MM.1S (cell line): ENCODE data around the gene HACL1.

Experiments used
- DNase-seq: peaks from one replicate; pipeline ENCODE4 v3.0.0-alpha.2; 2015
- H2AFZ ChIP-seq: fragments of 300-600 bp; sonication (generic); 2 replicates; pipeline ENCODE4 v1.6.0; 2016; ENCODE audit warnings: antibody characterized with exemption, low read length
- H3F3A ChIP-seq: fragments of 300-600 bp; sonication (generic); 2 replicates; pipeline ENCODE4 v1.6.1; 2016; ENCODE audit warnings: mild to moderate bottlenecking, antibody characterized with exemption, low read length, moderate library complexity, mixed read lengths; ENCODE audit not compliant: insufficient read depth
- H3K27ac ChIP-seq: fragments of 300-600 bp; sonication (generic); 2 replicates; pipeline ENCODE4 v1.5.1; 2016; ENCODE audit warnings: mild to moderate bottlenecking, low read length
- H3K27me3 ChIP-seq: fragments of 300-600 bp; sonication (generic); replicated peaks from 2 replicates; pipeline ENCODE4 v1.6.0; 2016; ENCODE audit warnings: low read length; ENCODE audit not compliant: insufficient read depth
- H3K36me3 ChIP-seq: fragments of 300-600 bp; sonication (generic); replicated peaks from 2 replicates; pipeline ENCODE4 v1.6.1; 2016; ENCODE audit warnings: mild to moderate bottlenecking, low read length, mixed read lengths; ENCODE audit not compliant: insufficient read depth
- H3K4me1 ChIP-seq: fragments of 300-600 bp; sonication (generic); 2 replicates; pipeline ENCODE4 v1.6.1; 2016; ENCODE audit warnings: low read length, mixed read lengths
- H3K4me2 ChIP-seq: fragments of 300-600 bp; sonication (generic); 2 replicates; pipeline ENCODE4 v1.6.0; 2016; ENCODE audit warnings: low read depth, low read length
- H3K4me3 ChIP-seq: fragments of 300-600 bp; sonication (generic); 2 replicates; pipeline ENCODE4 v1.5.1; 2016; ENCODE audit warnings: low read length, mixed read lengths
- H3K79me2 ChIP-seq: fragments of 300-600 bp; sonication (generic); 2 replicates; pipeline ENCODE4 v1.6.1; 2016; ENCODE audit warnings: mixed run types, low read length, mixed read lengths
- H3K9ac ChIP-seq: fragments of 300-600 bp; sonication (generic); 2 replicates; pipeline ENCODE4 v1.6.1; 2016; ENCODE audit warnings: low read length, mixed read lengths
- H3K9me2 ChIP-seq: fragments of 300-600 bp; sonication (generic); replicated peaks from 2 replicates; pipeline ENCODE4 v1.6.1; 2016; ENCODE audit warnings: mild to moderate bottlenecking, low read length, mixed read lengths; ENCODE audit not compliant: insufficient read depth
- H3K9me3 ChIP-seq: fragments of 300-600 bp; sonication (generic); replicated peaks from 2 replicates; pipeline ENCODE4 v1.6.1; 2016; ENCODE audit warnings: mild to moderate bottlenecking, low read length, mixed read lengths; ENCODE audit not compliant: insufficient read depth
- H4K20me1 ChIP-seq: fragments of 300-600 bp; sonication (generic); 2 replicates; pipeline ENCODE4 v1.6.1; 2016; ENCODE audit warnings: mild to moderate bottlenecking, low read length, moderate library complexity, mixed read lengths; ENCODE audit not compliant: insufficient read depth
- CTCF ChIP-seq: fragments of 300-600 bp; sonication (generic); IDR thresholded peaks from 2 replicates; pipeline ENCODE4 v1.5.1; 2016; ENCODE audit warnings: antibody characterized with exemption, low read length, mixed read lengths
- EZH2 ChIP-seq: fragments of 300-600 bp; sonication (generic); optimal IDR thresholded peaks from 2 replicates; pipeline ENCODE3; 2017; ENCODE audit warnings: low read depth, mild to moderate bottlenecking, antibody characterized with exemption, low read length, mixed read lengths
- EZH2phosphoT487 ChIP-seq: fragments of 300-600 bp; sonication (generic); IDR thresholded peaks from 2 replicates; pipeline ENCODE4 v1.6.1; 2018; ENCODE audit warnings: antibody characterized with exemption, low read length

The HACL1 gene

GRCh38 chr3:15602146-15602536 is 772 bp upstream of the HACL1 start:
- Histone ChIP-seq H3K27ac (peak overlapping the region; percentile 77), H3K79me2 (peaks cover 14% of the 10 kb centered on the region), H3K4me1 (peaks cover 8% of the 10 kb centered on the region; the same call in 1 of the 2 replicates), H3K4me3 (peak overlapping the region; percentile 89), H3F3A (peaks cover 9% of the 10 kb centered on the region; the same call in 1 of the 2 replicates), H3K4me2 (peak overlapping the region; percentile 82), H3K9me3 (no peaks in the 10 kb centered on the region), H3K36me3 (no peaks in the 10 kb centered on the region), H3K9me2 (no peaks in the 10 kb centered on the region), H4K20me1 (no peaks in the 10 kb centered on the region), H3K27me3 (no peaks in the 10 kb centered on the region), H2AFZ (peak overlapping the region; percentile 53), H3K9ac (peak overlapping the region; percentile 78)
- TF ChIP-seq CTCF (no peak), EZH2 (no peak), EZH2phosphoT487 (no peak)
- DNase-seq: no peak

GRCh38 chr3:15601046-15601398 is 347 bp downstream of the HACL1 start:
- H3K36me3 ChIP-seq: no peaks in the 10 kb centered on the region
- peak overlapping the region; percentile 89 for H3K4me3 ChIP-seq
- DNase-seq: no peak
- H3K9me3 ChIP-seq: no peaks in the 10 kb centered on the region
- no peaks in the 10 kb centered on the region for H4K20me1 ChIP-seq
- H3K27me3 ChIP-seq: no peaks in the 10 kb centered on the region
- peaks cover 9% of the 10 kb centered on the region; the same call in 1 of the 2 replicates for H3F3A ChIP-seq
- peaks cover 14% of the 10 kb centered on the region for H3K79me2 ChIP-seq
- peaks cover 8% of the 10 kb centered on the region; the same call in 1 of the 2 replicates for H3K4me1 ChIP-seq
- H3K27ac ChIP-seq: peak overlapping the region; percentile 77; the same call in 1 of the 2 replicates
- peak overlapping the region; percentile 78 for H3K9ac ChIP-seq
- no peaks in the 10 kb centered on the region for H3K9me2 ChIP-seq
- H2AFZ ChIP-seq: peak overlapping the region; percentile 91
- peak overlapping the region; percentile 91 for H3K4me2 ChIP-seq
- TF ChIP-seq EZH2 (no peak), CTCF (no peak), EZH2phosphoT487 (no peak)

GRCh38 chr3:15595955-15596354 is 5.4 kb downstream of the HACL1 start:
- no peak overlapping the region for H3K4me3 ChIP-seq
- no peak overlapping the region for H3K27ac ChIP-seq
- no peak for DNase-seq
- no peaks in the 10 kb centered on the region for H3K9me2 ChIP-seq
- no peaks in the 10 kb centered on the region for H3K9me3 ChIP-seq
- no peaks in the 10 kb centered on the region for H4K20me1 ChIP-seq
- H3F3A ChIP-seq: peaks cover 3% of the 10 kb centered on the region; the same call in 1 of the 2 replicates
- H3K36me3 ChIP-seq: no peaks in the 10 kb centered on the region
- TF ChIP-seq EZH2phosphoT487: no peak
- TF ChIP-seq CTCF: no peak
- no peak for TF ChIP-seq EZH2
- no peaks in the 10 kb centered on the region for H3K27me3 ChIP-seq
- H3K4me2 ChIP-seq: no peak overlapping the region
- H3K4me1 ChIP-seq: peaks cover 8% of the 10 kb centered on the region; the same call in 1 of the 2 replicates
- H3K79me2 ChIP-seq: peaks cover 14% of the 10 kb centered on the region
- no peak overlapping the region for H2AFZ ChIP-seq
- H3K9ac ChIP-seq: no peak overlapping the region
